ENCODE results near the gene SLC41A2.

GRCh38 chr12:104929368-104929767, 28.7 kb downstream of the SLC41A2 start:
- TF ChIP-seq CTCF (IDR thresholded peaks at IDR 0.05) (no peak), POLR2A (IDR thresholded peaks at IDR 0.05) (no peak)
